Lower lobe of right lung (tissue), 2 donors: ENCODE data around the gene AP5Z1. TPM values are rescaled to one million over a fixed set of nuclear protein-coding genes. Genes with fewer than 3 reads are reported as not detected.

Experiments
- ATAC-seq, 2 donors: fragments of 200-7000 bp; cut with Tn5 transposase; one replicate each; pipeline ENCODE4 v1.9.1; 2020 to 2022; ENCODE audit warnings: mild to moderate bottlenecking in 2 of 2, moderate library complexity in 2 of 2
- DNase-seq: peaks from one replicate; pipeline ENCODE4 v3.0.0-alpha.2; 2020
- H3K27ac ChIP-seq: fragments of 200-600 bp; one replicate; pipeline ENCODE4 v1.8.0; 2022
- H3K27me3 ChIP-seq: fragments of 200-600 bp; one replicate; pipeline ENCODE4 v1.8.0; 2022; ENCODE audit warnings: low read depth
- H3K36me3 ChIP-seq: fragments of 200-600 bp; one replicate; pipeline ENCODE4 v1.8.0; 2022; ENCODE audit warnings: mild to moderate bottlenecking
- H3K4me1 ChIP-seq: fragments of 200-600 bp; one replicate; pipeline ENCODE4 v1.8.0; 2022
- H3K4me3 ChIP-seq: fragments of 200-600 bp; one replicate; pipeline ENCODE4 v1.8.0; 2022; ENCODE audit warnings: mild to moderate bottlenecking
- H3K9me3 ChIP-seq: fragments of 200-600 bp; one replicate; pipeline ENCODE4 v1.8.0; 2022
- intact Hi-C: fragments of 100-400 bp; cut with DNase I; formaldehyde crosslinking; loops from one replicate; pipeline ENCODE4 v1.11.0; 2022
- microRNA-seq: library from miRNA; unstranded; fragments of <30 nt; microRNA quantifications from one replicate; pipeline ENCODE4 v1.2.0, GENCODE V29; 2020; ENCODE audit warnings: borderline number of aligned reads
- total RNA-seq: library from RNA; stranded (reverse); fragmentation: NEBNext Ultra II Directional; extraction: Animal tissue kit (Norgen Biotek cat#: 25700); gene quantifications from one replicate; pipeline ENCODE4 v1.2.1, GENCODE V29; 2021
- TF ChIP-seq, protein P1 (sequence below): fragments of 200-600 bp; IDR thresholded peaks from one replicate; pipeline ENCODE4 v1.8.0; 2022; ENCODE audit warnings: antibody characterized with exemption, mild to moderate bottlenecking
- donor health status: DM: no; HTN: yes; CAD: no; lungs with severe emphysema.

The AP5Z1 gene
- total RNA-seq, 1 donor from 2014 or later, result 50.4 TPM

DNA sequence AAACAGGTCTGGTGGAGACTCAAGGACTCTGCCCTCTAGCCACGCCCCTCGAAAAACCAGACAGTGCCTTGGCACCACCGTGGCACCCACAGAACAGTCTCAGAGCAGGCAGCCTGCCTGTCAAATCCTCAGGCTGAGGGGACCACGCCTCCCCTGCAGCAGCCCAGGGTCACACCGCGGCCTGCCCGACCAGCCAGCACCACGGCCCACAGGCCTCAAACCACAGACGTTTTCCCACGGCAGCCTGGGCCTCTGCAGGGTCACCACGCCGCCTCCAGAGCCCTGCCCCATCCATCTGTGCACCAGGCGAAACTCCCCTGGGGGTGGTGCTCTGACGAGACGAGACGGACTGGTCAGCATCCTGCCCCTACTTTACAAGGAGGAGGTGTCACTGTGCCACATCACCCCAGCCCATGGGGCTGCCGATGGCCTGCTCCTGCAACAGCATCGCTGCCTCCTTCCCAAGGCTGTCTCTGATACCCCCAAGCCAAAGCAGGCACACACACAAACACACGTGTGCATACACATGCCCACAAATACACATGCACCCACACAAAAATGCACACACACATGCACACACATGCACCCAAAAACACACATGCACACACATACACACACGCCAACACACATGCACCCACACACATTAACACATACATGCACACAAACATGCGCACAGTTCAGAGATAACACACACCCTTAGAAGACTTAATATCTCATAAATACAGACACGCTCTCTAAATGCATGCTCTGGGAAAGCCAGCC is 61.8 kb downstream of the AP5Z1 start:
- H3K4me1 ChIP-seq, result no peaks in the 10 kb centered on the region
- H3K27me3 ChIP-seq, result no peaks in the 10 kb centered on the region
- no peak overlapping the region for H3K27ac ChIP-seq
- DNase-seq (peak; percentile 39), ATAC-seq (no peak)
- TF ChIP-seq, protein P1, sequence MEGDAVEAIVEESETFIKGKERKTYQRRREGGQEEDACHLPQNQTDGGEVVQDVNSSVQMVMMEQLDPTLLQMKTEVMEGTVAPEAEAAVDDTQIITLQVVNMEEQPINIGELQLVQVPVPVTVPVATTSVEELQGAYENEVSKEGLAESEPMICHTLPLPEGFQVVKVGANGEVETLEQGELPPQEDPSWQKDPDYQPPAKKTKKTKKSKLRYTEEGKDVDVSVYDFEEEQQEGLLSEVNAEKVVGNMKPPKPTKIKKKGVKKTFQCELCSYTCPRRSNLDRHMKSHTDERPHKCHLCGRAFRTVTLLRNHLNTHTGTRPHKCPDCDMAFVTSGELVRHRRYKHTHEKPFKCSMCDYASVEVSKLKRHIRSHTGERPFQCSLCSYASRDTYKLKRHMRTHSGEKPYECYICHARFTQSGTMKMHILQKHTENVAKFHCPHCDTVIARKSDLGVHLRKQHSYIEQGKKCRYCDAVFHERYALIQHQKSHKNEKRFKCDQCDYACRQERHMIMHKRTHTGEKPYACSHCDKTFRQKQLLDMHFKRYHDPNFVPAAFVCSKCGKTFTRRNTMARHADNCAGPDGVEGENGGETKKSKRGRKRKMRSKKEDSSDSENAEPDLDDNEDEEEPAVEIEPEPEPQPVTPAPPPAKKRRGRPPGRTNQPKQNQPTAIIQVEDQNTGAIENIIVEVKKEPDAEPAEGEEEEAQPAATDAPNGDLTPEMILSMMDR, result no peak
- peaks cover 6% of the 10 kb centered on the region for H3K36me3 ChIP-seq
- intact Hi-C loops, result no loop called here
- no peak overlapping the region for H3K4me3 ChIP-seq
- no peaks in the 10 kb centered on the region for H3K9me3 ChIP-seq

DNA sequence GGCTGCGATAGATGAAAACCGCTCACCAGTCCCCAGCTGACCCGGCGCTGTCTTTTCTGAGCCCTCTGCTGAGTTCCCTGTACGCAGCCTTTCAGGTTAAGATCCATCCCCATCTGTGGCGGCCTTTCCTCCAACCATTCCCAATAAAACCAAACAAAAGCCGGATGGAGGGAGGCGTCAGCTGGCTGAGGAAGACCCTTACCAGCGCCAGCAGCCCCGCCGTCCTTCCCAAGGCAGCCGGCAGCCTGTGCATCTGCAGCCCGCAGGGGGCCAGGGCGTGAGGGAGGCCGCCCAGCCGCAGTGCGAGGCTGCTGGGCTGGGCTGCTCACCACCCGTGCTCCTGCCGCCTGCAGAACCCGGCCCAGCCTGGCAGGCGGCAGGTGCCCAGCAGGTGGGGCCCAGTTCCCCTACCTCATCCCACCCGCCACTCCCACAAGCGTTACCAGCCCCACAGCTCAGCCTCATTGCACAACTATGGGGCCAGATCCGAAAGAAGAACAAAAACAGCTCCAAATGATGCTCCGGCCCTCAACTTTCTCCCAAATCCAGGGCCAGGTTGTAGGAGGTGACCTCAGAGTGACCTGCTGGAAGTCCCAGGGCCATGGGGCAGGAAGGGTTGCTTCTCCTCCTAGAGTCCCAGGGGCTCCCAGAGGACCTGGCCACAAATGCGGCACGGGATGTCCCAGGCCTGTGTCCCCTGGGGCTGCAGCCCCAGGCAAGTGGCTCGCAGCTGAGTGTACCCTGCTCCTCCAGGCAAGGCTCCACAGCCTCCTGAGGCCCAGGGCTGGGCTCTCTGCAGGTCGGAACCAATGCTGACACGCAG is 62.6 kb downstream of the AP5Z1 start:
- no peak for ATAC-seq
- Histone ChIP-seq H3K9me3 (no peaks in the 10 kb centered on the region), H3K36me3 (peaks cover 6% of the 10 kb centered on the region), H3K4me1 (no peaks in the 10 kb centered on the region), H3K4me3 (no peak overlapping the region), H3K27ac (no peak overlapping the region), H3K27me3 (no peaks in the 10 kb centered on the region)
- TF ChIP-seq, protein P1, result no peak
- intact Hi-C loops, result no loop called here
- DNase-seq, result no peak

DNA sequence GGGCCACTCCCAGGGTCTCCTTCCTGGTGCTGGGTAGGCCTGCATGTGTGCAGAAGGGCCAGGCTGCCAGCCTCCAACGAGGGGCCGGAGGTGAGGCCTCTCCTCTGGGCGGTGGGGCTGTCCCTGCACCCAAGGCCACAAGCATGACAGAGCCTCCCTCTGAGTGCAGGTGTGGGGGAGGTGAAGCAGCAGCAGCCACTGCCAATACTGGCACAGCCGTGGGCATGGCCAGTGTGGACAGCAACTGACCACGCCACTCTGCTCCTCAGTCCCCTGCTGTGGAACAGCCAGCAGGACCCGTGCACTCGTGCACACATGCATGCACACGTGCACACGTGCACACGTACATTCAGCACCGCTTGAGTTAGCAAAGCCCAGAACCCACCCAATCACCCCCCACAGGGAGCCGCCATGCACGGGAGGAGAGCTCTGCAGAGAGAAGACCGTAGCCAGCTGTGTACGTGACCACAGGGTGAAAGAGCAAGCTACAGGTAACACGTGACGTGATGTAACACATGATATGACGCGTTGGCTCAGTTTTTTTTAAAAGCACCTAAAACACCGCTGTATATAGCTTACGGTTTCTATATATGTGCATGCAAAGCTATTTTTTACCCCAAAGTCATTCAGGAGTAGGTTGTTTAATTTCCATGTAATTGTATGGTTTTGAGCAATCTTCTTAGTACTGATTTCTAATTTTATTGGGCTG is 63.4 kb downstream of the AP5Z1 start:
- Histone ChIP-seq H3K27me3 (no peaks in the 10 kb centered on the region), H3K4me1 (no peaks in the 10 kb centered on the region), H3K36me3 (peaks cover 6% of the 10 kb centered on the region), H3K4me3 (no peak overlapping the region), H3K27ac (no peak overlapping the region), H3K9me3 (no peaks in the 10 kb centered on the region)
- ATAC-seq, result no peak
- no peak for DNase-seq
- TF ChIP-seq, protein P1, result no peak
- intact Hi-C loops, result no loop called here

DNA sequence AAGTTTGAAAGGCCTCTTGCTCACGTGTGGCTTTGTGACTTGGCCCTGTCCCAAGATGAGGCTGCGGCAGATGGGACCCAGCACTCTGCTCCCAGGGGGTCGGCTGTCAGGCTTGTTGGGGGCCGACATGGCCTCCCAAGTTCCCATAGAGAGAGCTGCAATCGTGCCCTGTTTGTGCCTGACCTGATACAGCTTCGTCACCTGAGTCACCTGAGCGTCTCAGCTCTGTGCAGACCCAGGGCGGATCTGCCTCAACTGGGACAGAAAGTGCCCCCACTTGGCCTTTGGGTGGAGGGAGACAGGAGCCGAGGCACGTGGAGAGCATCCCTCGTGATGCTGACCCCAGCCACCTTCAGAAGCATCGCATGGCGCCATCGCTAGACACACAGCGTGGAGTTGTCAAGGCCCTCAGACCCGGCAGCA is 64.7 kb downstream of the AP5Z1 start:
- H3K27me3 ChIP-seq, result no peaks in the 10 kb centered on the region
- ATAC-seq (no peak), DNase-seq (no peak)
- TF ChIP-seq, protein P1, result no peak
- H3K4me1 ChIP-seq, result no peaks in the 10 kb centered on the region
- H3K4me3 ChIP-seq, result no peak overlapping the region
- H3K36me3 ChIP-seq, result no peaks in the 10 kb centered on the region
- H3K27ac ChIP-seq, result no peak overlapping the region
- intact Hi-C loops, result no loop called here
- H3K9me3 ChIP-seq, result no peaks in the 10 kb centered on the region

Small RNA genes lying within 50 kb of the gene (microRNA-seq; reads per million reads assigned to microRNA genes)
- gene MIR4656, result not detected

Other genes with a start within 250 kb of the AP5Z1 start
- gene FOXK1, start 93.3 kb upstream of the AP5Z1 start, total RNA-seq, result 28.8 TPM
- gene PAPOLB, start 86.4 kb downstream of the AP5Z1 start, total RNA-seq, result 0.24 TPM
- 9.7 TPM for gene RADIL, start 108.1 kb downstream of the AP5Z1 start, total RNA-seq
- not detected for gene MMD2, start 183.6 kb downstream of the AP5Z1 start, total RNA-seq